Fibroblast of the aortic adventitia (primary cell): ENCODE results near the gene BLMH. TPM values are rescaled to one million over a fixed set of nuclear protein-coding genes. Genes with fewer than 3 reads are reported as not detected.

Source experiments
- DNase-seq: peaks from one replicate; pipeline ENCODE4 v3.0.0-alpha.2; 2010; ENCODE audit warnings: low read depth
- H3K4me3 ChIP-seq: 2 replicates; pipeline ENCODE4 v1.5.1; 2011; ENCODE audit warnings: low read depth, mild to moderate bottlenecking, control low read depth, low read length, moderate library complexity
- total RNA-seq: library from RNA; depleted of rRNA; stranded (reverse); fragments of >200 nt; gene quantifications from 2 replicates; pipeline ENCODE4 v1.2.3, GENCODE V29; 2012; ENCODE audit warnings: low replicate concordance
- TF ChIP-seq, protein P1 (sequence below): IDR thresholded peaks from 2 replicates; pipeline ENCODE4 v1.5.1; 2011; ENCODE audit warnings: mild to moderate bottlenecking, low read length, control low read depth, inconsistent platforms; ENCODE audit not compliant: insufficient read depth

Gene BLMH
- total RNA-seq, 1 donor: 30.5 TPM

DNA sequence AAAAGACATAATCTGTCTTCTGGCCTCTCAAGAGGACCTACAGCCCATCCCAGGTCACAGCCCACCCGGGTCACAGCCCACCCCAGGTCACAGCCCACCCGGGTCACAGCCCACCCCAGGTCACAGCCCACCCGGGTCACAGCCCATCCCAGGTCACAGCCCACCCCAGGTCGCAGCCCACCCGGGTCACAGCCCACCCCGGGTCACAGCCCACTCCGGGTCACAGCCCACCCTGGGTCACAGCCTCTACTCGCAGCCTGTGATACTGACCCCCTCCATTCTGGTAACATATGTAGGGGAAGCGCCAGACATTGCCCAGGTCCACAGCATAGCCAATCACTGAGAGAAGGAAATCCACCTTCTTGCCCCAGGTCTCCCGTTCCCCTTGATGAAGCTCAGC is 70.4 kb downstream of the BLMH start:
- no peak for DNase-seq
- TF ChIP-seq, protein P1, sequence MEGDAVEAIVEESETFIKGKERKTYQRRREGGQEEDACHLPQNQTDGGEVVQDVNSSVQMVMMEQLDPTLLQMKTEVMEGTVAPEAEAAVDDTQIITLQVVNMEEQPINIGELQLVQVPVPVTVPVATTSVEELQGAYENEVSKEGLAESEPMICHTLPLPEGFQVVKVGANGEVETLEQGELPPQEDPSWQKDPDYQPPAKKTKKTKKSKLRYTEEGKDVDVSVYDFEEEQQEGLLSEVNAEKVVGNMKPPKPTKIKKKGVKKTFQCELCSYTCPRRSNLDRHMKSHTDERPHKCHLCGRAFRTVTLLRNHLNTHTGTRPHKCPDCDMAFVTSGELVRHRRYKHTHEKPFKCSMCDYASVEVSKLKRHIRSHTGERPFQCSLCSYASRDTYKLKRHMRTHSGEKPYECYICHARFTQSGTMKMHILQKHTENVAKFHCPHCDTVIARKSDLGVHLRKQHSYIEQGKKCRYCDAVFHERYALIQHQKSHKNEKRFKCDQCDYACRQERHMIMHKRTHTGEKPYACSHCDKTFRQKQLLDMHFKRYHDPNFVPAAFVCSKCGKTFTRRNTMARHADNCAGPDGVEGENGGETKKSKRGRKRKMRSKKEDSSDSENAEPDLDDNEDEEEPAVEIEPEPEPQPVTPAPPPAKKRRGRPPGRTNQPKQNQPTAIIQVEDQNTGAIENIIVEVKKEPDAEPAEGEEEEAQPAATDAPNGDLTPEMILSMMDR: no peak
- H3K4me3 ChIP-seq: no peak overlapping the region

DNA sequence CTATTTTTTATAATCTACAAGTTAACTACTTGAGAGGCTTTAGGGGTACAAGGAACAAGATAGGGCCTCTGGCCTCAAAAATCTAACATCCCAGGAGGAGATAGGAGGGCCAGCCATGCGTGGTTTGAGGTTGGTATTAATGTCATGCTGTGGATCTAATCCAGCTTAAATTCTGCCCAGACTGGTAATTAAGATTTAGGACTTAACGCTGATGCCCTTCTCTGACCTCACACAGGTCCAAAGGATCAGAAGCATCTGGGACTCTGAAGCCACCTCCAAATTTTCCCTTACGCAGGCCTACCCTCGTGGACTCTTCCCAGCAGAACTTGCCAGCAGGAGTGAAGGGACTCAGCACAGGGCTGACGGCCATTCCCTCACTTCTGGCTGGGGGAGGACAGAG is 71.3 kb downstream of the BLMH start:
- TF ChIP-seq, protein P1: no peak

DNA sequence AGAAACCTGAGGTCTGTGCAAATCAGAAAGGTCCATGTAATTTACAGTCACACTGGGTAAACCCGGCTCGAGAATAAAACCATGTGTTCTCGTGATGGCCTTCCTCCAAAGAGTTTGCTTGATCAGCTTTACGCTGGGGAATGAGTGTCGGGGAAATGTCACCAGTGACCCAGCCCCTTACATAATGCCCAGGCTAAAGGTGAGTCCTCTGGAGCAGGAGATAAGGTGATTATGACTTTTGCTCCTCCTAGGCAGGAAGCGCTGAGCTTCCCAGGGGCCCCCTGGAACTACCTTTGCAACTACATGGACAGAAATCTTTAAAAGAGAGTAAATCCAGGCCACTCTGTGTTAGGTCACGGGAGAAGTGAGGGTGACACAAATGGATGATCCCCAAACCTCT is 71.9 kb downstream of the BLMH start:
- TF ChIP-seq, protein P1: no peak
- DNase-seq: no peak
- no peak overlapping the region for H3K4me3 ChIP-seq

More for the DNA sequence above, 71.3 kb downstream of the BLMH start:
- no peak for DNase-seq
- H3K4me3 ChIP-seq: no peak overlapping the region

DNA sequence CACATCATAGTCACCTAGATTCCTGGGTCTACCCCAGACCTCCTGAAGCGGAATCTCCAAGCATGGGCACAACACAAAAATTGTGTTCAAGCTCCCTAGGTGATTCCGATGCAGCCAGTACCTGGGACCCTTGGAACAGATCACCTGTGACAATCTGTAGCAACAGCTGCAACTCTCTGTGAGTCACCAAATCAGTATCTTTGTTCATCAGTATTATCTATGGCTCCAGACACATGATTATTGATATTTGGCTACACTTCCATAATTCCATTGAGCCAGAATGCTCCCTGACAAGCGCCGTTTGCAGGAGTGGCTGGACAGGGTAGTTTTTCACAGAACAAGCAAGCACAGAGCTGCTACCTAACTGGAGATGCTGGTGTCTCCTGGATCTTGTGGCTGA is 72.4 kb downstream of the BLMH start:
- TF ChIP-seq, protein P1: no peak
- H3K4me3 ChIP-seq: no peak overlapping the region
- no peak for DNase-seq

DNA sequence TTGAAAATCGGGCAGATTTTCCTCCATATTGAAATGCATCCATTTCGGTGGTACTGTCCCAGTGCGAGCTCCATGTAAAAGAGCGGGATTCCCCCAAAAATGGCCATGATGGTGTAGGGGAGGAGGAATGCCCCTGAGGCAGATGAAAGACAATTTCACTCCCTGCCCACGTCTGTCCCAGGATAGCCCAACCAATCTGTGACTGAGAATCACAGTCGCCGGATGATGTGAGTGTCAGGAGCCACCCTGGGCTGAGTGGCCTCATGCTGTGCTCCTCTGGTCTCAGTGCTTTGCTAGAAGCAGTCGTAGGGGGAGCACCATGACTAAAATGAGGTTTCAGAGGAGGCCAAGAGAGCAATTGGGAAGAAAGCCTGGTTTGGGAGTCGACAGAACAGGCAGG is 72.9 kb downstream of the BLMH start:
- TF ChIP-seq, protein P1: no peak
- no peak for DNase-seq

DNA sequence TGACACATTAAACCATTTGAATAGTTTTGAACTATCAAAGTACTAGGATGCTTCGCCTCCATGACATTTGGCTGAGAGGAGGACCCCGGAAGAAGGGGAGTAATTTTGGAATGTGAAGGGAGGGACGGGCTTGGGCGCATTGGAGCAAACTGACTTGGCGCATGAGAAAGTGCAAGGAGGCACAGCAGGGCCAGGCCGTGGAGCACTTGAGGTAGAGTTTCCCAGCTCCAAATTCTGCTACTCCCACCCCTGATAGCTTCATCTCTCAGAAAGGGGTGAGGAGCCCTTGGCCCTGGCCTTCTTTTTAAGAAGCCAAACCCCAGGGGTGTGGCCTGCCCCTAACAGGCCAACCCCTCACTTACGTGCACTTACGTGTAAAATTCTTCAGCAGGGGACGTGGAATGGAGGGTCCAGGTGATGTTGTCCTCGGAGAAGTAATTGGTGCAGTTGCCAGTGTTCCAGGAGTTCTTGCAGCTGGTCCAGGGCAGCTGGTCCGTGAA is 73.9 kb downstream of the BLMH start:
- TF ChIP-seq, protein P1: no peak
- no peak for DNase-seq
- no peak overlapping the region for H3K4me3 ChIP-seq

More for the DNA sequence above, 72.9 kb downstream of the BLMH start:
- no peak overlapping the region for H3K4me3 ChIP-seq

DNA sequence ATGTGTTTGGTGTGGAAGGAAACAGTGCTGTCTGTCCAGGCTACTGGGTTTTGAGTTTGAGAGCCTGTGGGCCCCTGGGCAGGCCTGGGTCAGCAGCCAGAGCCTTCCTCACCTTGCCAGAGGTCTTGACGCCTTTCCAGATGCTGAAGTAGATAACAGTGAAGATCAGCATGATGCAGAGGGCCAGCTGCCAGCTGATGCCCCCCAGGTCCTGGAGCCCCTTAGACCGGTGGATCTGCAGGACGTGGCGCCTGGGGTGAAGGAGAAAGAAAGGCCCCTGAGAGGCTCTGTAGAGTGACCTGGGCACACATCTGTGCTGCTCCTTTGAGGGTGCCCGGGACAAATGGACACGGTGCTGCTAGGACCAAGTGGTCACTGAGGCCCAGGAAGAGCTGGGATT is 74.7 kb downstream of the BLMH start:
- TF ChIP-seq, protein P1: no peak
- DNase-seq: no peak
- H3K4me3 ChIP-seq: no peak overlapping the region
